Ovary (tissue), 9 donors: ENCODE results near the gene BACH2. TPM values are rescaled to one million over a fixed set of nuclear protein-coding genes. Genes with fewer than 3 reads are reported as not detected.
A peak's percentile ranks its signal among the peaks of the same experiment; 100 is the strongest.

ENCODE experiments used
- DNase-seq, 5 donors: peaks; one replicate each; pipeline ENCODE4 v3.0.0-alpha.2; 2019 to 2020
- H3K27ac ChIP-seq, 2 donors: fragments of 200-600 bp; one replicate each; pipeline versions ENCODE4 v1.5.1 to v1.8.0; 2019 to 2022
- H3K27me3 ChIP-seq: fragments of 200-600 bp; one replicate; pipeline ENCODE4 v1.8.0; 2022
- H3K36me3 ChIP-seq: fragments of 200-600 bp; sonication (generic); one replicate; pipeline ENCODE4 v1.5.1; 2019
- H3K4me1 ChIP-seq: one replicate; pipeline ENCODE4 v1.8.1; 2013; ENCODE audit warnings: mild to moderate bottlenecking, moderate library complexity; ENCODE audit not compliant: insufficient read depth
- H3K4me3 ChIP-seq: fragments of 200-600 bp; sonication (generic); one replicate; pipeline ENCODE4 v1.5.1; 2017
- H3K9me3 ChIP-seq, 2 donors: fragments of 200-600 bp in 1 of 2; sonication (generic) in 1 of 2; one replicate each; pipeline versions ENCODE4 v1.5.1 to v1.8.1; 2013 to 2019; ENCODE audit warnings: mild to moderate bottlenecking in 1 of 2, moderate library complexity in 1 of 2
- CTCF ChIP-seq, 3 donors: fragments of 450-650 bp in 2 of 3; fragments of 200-600 bp in 1 of 3; IDR thresholded peaks; one replicate each; pipeline versions ENCODE4 v1.5.1 to v1.8.0; 2016 to 2022; ENCODE audit warnings: antibody characterized with exemption in 3 of 3, mild to moderate bottlenecking in 1 of 3
- EP300 ChIP-seq: sonication (generic); formaldehyde crosslinking; IDR thresholded peaks from one replicate; pipeline ENCODE4 v1.6.1; 2017; ENCODE audit warnings: antibody characterized with exemption
- POLR2A ChIP-seq: fragments of 450-650 bp; IDR thresholded peaks from one replicate; pipeline ENCODE4 v1.6.1; 2017; ENCODE audit warnings: antibody characterized with exemption, mild to moderate bottlenecking, moderate library complexity
- WGBS, 3 donors: extraction: QIAGEN DNeasy Blood & Tissue Kit in 1 of 3; methylation state at CpG; one replicate each; pipeline versions ENCODE4 v1.1.5 to v1.1.7; 2013 to 2017; 5-methylcytosine and 5-hydroxymethylcytosine counted together
- intact Hi-C, 4 donors: fragments of 100-400 bp; cut with DNase I; formaldehyde crosslinking; loops; one replicate each; pipeline versions ENCODE4 v1.11.0 to v1.15.1; 2022 to 2023
- polyA plus RNA-seq, 2 donors: library from polyadenylated mRNA; stranded (reverse); fragments of 200-250 nt in 1 of 2; fragments of 350-450 nt in 1 of 2; fragmentation: Illumina TruSeq in 1 of 2; extraction: RNeasy Lipid Tissue Mini Kit (QIAGEN cat#74804) in 1 of 2; gene quantifications; one replicate each; pipeline ENCODE4 v1.2.3, GENCODE V29; 2013 to 2014
- total RNA-seq, 7 donors: library from RNA; depleted of rRNA in 2 of 7; stranded (reverse); fragments of >200 nt in 2 of 7; fragmentation: NEBNext Ultra II Directional in 3 of 7; extraction: Animal tissue kit (Norgen Biotek cat#: 25700) in 3 of 7; gene quantifications; one replicate each; pipeline versions ENCODE4 v1.1.0 to v1.2.4, GENCODE V29; 2016 to 2023
- donor health status: DM: no; HTN: no; CAD: no; lungs with moderate emphysema.
- donor health status: DM: no; HTN: no; CAD: no.
- donor health status: Bipolar disorder and iron deficiency.
- donor health status: DM: yes; HTN: yes; CAD: no.
- donor health status: DM: no; HTN: no; CAD: no.
- donor health status: DM: yes; HTN: yes; CAD: no.

Gene BACH2
- total and polyA plus RNA-seq, 9 donors, result 2.6 to 19.2 (median 10.5) TPM

GRCh38 chr6:90290811-90291420, 5.7 kb downstream of the BACH2 start:
- Histone ChIP-seq H3K4me1 (peaks cover 2% of the 10 kb centered on the region), H3K4me3 (no peak overlapping the region), H3K27ac (no peak overlapping the region), H3K9me3 (no peaks in the 10 kb centered on the region), H3K36me3 (no peaks in the 10 kb centered on the region), H3K27me3 (no peaks in the 10 kb centered on the region)
- WGBS, 3 donors, result 82 to 92% (median 89%) methylated on average over 5 of the region's 5 CpGs
- TF ChIP-seq POLR2A (no peak), EP300 (no peak), CTCF (IDR thresholded peaks at IDR 0.05) (no peak)
- intact Hi-C loops, result loop anchor here in 3 of 4 donors (10.0 kb wide), 3 partner anchors 94 to 184 kb away; no protein-coding TSS in a partner anchor
- DNase-seq, result no peak

DNA sequence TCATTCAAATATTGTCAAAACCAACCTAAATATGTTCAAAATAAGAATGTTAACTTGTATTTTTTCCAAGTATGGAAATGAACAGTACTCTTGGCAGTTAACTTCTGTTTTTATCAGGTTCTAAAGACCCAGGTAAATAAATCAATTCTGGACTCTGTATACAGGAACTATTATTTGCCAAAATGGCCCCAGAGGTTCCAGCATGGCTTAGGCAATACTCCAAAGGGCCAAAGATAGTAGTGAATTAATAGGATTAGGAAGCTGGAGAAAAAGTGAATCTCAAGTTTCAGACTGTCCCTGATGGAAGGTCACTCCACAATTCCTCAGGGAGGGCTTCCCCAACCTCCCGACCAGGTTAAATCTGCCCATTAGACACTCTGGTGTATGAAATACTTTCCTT, 6.7 kb downstream of the BACH2 start:
- H3K27me3 ChIP-seq, result no peaks in the 10 kb centered on the region
- H3K36me3 ChIP-seq, result no peaks in the 10 kb centered on the region
- WGBS, 3 donors, result 88 to 100% (median 98%) methylated on average over 1 of the region's 1 CpG
- DNase-seq, result no peak
- H3K9me3 ChIP-seq, result no peaks in the 10 kb centered on the region
- H3K4me3 ChIP-seq, result no peak overlapping the region
- H3K27ac ChIP-seq, result no peak overlapping the region
- intact Hi-C loops, result loop anchor here (10.0 kb wide), 5 partner anchors 65 to 195 kb away; no protein-coding TSS in a partner anchor
- TF ChIP-seq POLR2A (no peak), CTCF (IDR thresholded peaks at IDR 0.05) (no peak), EP300 (no peak)
- H3K4me1 ChIP-seq, result peaks cover 5% of the 10 kb centered on the region

DNA sequence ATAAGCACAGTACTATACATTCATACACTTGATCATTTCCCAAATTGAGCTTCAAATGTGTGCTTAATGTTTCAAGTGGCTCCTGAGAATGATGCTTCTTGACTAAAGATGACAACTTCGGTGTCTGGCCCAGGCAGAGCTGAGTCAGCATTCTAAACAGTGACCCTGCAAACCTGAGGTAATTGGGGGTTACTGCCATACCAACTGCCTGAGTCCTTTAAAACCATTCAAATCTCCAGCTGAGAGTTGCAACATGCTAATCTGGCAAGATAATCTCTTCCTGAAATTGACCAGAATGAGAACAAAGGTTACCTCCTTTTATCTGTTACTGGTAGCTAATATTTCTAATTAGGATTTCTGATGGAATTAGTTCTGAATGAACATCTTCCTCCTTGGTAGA, 8.2 kb downstream of the BACH2 start:
- Histone ChIP-seq H3K4me1 (peaks cover 7% of the 10 kb centered on the region), H3K4me3 (no peak overlapping the region), H3K9me3 (no peaks in the 10 kb centered on the region), H3K27me3 (no peaks in the 10 kb centered on the region), H3K27ac (no peak overlapping the region), H3K36me3 (no peaks in the 10 kb centered on the region)
- TF ChIP-seq CTCF (IDR thresholded peaks at IDR 0.05) (no peak), EP300 (no peak), POLR2A (no peak)
- WGBS, 3 donors, result 88 to 93% (median 88%) methylated on average over 1 of the region's 1 CpG
- DNase-seq, result no peak
- intact Hi-C loops, result loop anchor here in 1 of 4 donors (10.0 kb wide), 2 partner anchors 64 to 194 kb away; no protein-coding TSS in a partner anchor

GRCh38 chr6:90286884-90287488, 9.7 kb downstream of the BACH2 start:
- WGBS, 3 donors, result 90 to 99% (median 93%) methylated on average over 4 of the region's 4 CpGs
- no peaks in the 10 kb centered on the region for H3K27me3 ChIP-seq
- H3K27ac ChIP-seq, result no peak overlapping the region

More at GRCh38 chr6:90286884-90287488, 9.7 kb downstream of the BACH2 start:
- intact Hi-C loops, result loop anchor here in 1 of 4 donors (10.0 kb wide), 2 partner anchors 62 to 192 kb away; no protein-coding TSS in a partner anchor
- peak in 2 of 5 donors; percentile 27 to 34 for DNase-seq
- H3K9me3 ChIP-seq, result no peaks in the 10 kb centered on the region
- TF ChIP-seq CTCF (IDR thresholded peaks at IDR 0.05) (no peak), EP300 (no peak)
- H3K4me1 ChIP-seq, result peaks cover 7% of the 10 kb centered on the region
- no peaks in the 10 kb centered on the region for H3K36me3 ChIP-seq
- no peak overlapping the region for H3K4me3 ChIP-seq
